ENCODE data around the gene TGM1.

DNA sequence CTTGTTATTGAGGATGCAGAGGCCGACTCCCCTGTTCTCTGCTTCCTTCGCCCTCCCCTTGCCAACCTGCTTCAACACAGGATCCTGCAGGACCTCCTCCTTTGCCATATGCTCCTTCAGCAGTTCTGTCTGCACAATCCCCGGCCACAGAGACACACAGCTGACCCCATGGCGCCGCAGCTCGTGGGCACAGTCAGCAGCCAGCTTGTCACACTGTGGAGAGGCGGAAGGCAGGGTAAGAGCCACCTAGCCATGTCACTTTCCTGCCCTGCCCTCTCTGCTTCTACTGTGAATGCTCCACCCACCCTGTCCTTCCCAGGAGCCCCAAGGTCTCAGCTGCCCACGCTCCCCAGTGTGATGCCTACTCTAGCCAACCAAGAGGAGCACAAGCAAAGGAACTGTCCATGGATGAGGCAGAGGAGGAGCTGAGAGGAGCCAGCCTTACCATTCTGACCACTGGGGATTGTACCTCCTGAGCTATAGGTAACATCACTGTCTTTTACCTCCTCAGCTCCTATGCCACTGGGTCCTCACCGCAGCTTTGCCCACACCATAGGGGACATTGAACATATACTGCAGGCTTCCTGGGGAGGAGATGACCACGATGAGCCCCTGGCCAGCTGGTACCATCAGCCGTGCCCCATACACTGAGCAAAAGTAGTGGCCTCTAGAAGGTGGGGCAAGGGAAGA lies 29.3 kb upstream of the TGM1 start:
- TF ChIP-seq ZNF529 (tag by site-specific recombination; IDR thresholded peaks at IDR 0.05; ENCODE audit: insufficient replicate concordance), result no peak
- TF ChIP-seq, protein P1, sequence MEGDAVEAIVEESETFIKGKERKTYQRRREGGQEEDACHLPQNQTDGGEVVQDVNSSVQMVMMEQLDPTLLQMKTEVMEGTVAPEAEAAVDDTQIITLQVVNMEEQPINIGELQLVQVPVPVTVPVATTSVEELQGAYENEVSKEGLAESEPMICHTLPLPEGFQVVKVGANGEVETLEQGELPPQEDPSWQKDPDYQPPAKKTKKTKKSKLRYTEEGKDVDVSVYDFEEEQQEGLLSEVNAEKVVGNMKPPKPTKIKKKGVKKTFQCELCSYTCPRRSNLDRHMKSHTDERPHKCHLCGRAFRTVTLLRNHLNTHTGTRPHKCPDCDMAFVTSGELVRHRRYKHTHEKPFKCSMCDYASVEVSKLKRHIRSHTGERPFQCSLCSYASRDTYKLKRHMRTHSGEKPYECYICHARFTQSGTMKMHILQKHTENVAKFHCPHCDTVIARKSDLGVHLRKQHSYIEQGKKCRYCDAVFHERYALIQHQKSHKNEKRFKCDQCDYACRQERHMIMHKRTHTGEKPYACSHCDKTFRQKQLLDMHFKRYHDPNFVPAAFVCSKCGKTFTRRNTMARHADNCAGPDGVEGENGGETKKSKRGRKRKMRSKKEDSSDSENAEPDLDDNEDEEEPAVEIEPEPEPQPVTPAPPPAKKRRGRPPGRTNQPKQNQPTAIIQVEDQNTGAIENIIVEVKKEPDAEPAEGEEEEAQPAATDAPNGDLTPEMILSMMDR (tag by site-specific recombination; IDR thresholded peaks at IDR 0.05), result no peak
- TF ChIP-seq ZNF548 (tag by site-specific recombination; IDR thresholded peaks at IDR 0.05), result no peak
- no peak for TF ChIP-seq ZNF335 (tag by site-specific recombination; conservative IDR thresholded peaks at IDR 0.05)
- TF ChIP-seq KLF1 (tag by site-specific recombination; IDR thresholded peaks at IDR 0.05), result no peak
- no peak for TF ChIP-seq ZNF600 (tag by site-specific recombination; IDR thresholded peaks at IDR 0.05)
- TF ChIP-seq, protein P2, sequence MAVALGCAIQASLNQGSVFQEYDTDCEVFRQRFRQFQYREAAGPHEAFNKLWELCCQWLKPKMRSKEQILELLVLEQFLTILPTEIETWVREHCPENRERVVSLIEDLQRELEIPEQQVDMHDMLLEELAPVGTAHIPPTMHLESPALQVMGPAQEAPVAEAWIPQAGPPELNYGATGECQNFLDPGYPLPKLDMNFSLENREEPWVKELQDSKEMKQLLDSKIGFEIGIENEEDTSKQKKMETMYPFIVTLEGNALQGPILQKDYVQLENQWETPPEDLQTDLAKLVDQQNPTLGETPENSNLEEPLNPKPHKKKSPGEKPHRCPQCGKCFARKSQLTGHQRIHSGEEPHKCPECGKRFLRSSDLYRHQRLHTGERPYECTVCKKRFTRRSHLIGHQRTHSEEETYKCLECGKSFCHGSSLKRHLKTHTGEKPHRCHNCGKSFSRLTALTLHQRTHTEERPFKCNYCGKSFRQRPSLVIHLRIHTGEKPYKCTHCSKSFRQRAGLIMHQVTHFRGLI (tag by site-specific recombination; IDR thresholded peaks at IDR 0.05), result no peak
- TF ChIP-seq ZNF324 (tag by site-specific recombination; IDR thresholded peaks at IDR 0.05), result no peak
- no peak for TF ChIP-seq ZIC2 (tag by site-specific recombination; IDR thresholded peaks at IDR 0.05)
- TF ChIP-seq ZNF146 (tag by site-specific recombination; IDR thresholded peaks at IDR 0.05), result no peak
- no peak for TF ChIP-seq ZNF24 (tag by site-specific recombination; IDR thresholded peaks at IDR 0.05)
- TF ChIP-seq, protein P3, sequence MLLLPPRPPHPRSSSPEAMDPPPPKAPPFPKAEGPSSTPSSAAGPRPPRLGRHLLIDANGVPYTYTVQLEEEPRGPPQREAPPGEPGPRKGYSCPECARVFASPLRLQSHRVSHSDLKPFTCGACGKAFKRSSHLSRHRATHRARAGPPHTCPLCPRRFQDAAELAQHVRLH (tag by site-specific recombination; IDR thresholded peaks at IDR 0.05), result no peak

Data from HEK293 (cell line).